Testis (tissue), 2 donors: Measurements from ENCODE around the gene CBX3.

ENCODE experiments used
- POLR2A ChIP-seq: fragments of 450-650 bp; IDR thresholded peaks from one replicate; pipeline ENCODE4 v1.6.1; 2017; ENCODE audit warnings: antibody characterized with exemption, mild to moderate bottlenecking, moderate library complexity
- TF ChIP-seq, protein P1 (sequence below), 3 experiments: fragments of 450-650 bp in 2 of 3; fragments of 200-600 bp in 1 of 3; sonication (generic) in 1 of 3; IDR thresholded peaks; one replicate each; pipeline ENCODE4 v1.5.1; 2016 to 2019; ENCODE audit warnings: antibody characterized with exemption in 3 of 3, mild to moderate bottlenecking in 2 of 3, moderate library complexity in 1 of 3

DNA sequence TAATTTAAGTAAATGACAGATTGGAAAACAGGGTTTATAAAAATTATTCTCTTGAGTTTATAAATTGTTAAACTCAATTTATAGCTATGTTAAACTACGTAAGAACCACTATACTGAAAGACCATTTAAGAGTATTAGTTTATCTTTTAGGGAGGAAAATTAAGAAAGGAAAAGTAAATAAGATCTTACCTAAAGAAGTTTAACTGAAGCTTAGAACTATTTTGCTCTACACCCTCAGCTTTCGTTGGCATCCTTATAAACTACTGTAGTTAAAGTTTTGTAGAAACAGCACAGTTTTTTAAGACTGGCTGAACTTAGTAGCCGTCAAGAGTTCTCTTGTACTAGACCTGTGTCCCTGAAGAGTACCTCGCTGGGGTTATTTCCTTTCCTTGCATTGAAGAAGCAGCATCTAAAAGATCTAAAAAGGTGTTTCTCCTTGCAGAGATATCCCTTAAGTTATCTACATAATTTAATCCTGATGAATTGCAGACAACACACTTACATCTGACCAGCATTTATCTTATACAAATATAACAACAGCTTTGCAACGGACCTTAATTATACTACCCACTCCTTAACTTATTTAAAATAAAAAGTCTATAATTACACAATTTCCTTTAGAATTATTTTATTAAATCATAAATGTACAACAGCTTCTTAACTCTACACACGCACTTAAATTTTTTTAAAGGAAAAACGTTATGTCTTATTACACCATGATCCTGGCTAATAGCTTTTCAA lies 10.1 kb upstream of the CBX3 start:
- TF ChIP-seq, protein P1, sequence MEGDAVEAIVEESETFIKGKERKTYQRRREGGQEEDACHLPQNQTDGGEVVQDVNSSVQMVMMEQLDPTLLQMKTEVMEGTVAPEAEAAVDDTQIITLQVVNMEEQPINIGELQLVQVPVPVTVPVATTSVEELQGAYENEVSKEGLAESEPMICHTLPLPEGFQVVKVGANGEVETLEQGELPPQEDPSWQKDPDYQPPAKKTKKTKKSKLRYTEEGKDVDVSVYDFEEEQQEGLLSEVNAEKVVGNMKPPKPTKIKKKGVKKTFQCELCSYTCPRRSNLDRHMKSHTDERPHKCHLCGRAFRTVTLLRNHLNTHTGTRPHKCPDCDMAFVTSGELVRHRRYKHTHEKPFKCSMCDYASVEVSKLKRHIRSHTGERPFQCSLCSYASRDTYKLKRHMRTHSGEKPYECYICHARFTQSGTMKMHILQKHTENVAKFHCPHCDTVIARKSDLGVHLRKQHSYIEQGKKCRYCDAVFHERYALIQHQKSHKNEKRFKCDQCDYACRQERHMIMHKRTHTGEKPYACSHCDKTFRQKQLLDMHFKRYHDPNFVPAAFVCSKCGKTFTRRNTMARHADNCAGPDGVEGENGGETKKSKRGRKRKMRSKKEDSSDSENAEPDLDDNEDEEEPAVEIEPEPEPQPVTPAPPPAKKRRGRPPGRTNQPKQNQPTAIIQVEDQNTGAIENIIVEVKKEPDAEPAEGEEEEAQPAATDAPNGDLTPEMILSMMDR (IDR thresholded peaks at IDR 0.05): no peak
- no peak for TF ChIP-seq POLR2A
